ENCODE results near the gene NFYB.

Gene NFYB

GRCh38 chr12:104137902-104138796 is at the start of gene NFYB:
NFYB (minus strand) TSS chr12:104138210; CDS start chr12:104135453, 2,757 bp downstream.
- TF ChIP-seq CTCF (IDR thresholded peaks at IDR 0.05; ENCODE audit: borderline replicate concordance, insufficient read depth, low read depth, low read length): no peak
- H3K4me3 ChIP-seq (ENCODE audit: low read depth, low read length): peak within 1 kb of the TSS; percentile 88

DNA sequence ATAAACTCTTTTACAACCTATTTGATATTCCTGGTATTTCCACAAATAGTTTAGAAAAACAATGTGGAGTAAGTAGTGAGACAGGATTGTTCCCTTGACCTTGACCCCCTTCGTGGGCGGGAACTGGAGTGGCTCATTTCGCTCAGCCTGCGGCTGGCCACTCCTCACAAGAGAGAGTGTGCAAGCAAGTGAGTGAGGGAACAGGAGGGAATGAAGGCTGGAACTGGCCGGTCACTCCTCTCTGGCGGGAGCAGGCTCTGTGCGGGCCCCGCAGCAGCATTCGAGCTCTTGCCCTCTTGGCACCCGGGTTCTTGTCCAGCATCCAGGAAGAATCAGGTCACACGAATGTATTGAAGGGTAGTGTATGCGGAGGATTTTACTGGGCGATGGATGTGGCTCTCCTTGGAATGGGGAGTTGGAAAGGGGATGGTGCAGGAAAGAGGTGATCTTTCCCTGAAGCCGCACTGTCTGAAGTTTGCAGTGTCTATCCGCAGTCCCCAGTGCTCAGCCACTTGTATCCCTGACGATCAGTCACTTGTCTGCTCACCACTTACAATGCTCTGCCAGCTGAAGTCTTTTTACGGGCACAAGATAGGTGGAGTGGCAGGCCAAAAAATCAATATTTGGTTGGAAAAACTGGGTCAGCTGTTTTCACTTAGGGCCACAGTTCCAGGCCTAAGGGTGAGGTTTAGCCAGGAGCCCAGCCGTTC is 49.6 kb upstream of the NFYB start:
- TF ChIP-seq CTCF (IDR thresholded peaks at IDR 0.05; ENCODE audit: borderline replicate concordance, insufficient read depth, low read depth, low read length): no peak
- H3K4me3 ChIP-seq (ENCODE audit: low read depth, low read length): no peak overlapping the region

DNA sequence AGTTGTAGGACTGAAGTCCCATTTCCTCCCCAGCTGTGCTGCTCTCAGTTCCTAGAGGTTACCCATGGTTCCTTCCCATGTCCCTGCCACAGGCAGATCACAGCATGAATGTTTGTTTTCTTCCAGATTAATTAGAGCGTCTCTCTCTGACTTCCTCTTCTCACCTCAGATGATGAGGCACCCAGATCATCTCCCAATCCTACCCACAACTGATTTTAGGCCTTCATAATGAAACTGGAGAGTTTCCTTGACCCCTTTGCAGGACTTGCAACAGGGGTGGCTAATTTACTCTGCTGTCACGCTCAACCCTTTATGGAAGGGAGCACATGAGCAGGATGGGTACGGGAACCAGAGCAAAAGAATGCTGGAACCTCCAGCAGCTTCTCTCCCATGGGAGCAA is 45.4 kb upstream of the NFYB start:
- no peak for TF ChIP-seq CTCF (IDR thresholded peaks at IDR 0.05; ENCODE audit: borderline replicate concordance, insufficient read depth, low read depth, low read length)

GRCh38 chr12:104182621-104183378 is 44.8 kb upstream of the NFYB start:
- no peak for TF ChIP-seq CTCF (IDR thresholded peaks at IDR 0.05; ENCODE audit: borderline replicate concordance, insufficient read depth, low read depth, low read length)
- H3K4me3 ChIP-seq (ENCODE audit: low read depth, low read length): no peak overlapping the region

More for the DNA sequence above, 45.4 kb upstream of the NFYB start:
- H3K4me3 ChIP-seq (ENCODE audit: low read depth, low read length): no peak overlapping the region

- no peak overlapping the region for H3K4me3 ChIP-seq (ENCODE audit: low read depth, low read length)
Measured at GRCh38 chr12:104182144-104182543, 44.1 kb upstream of the NFYB start.

DNA sequence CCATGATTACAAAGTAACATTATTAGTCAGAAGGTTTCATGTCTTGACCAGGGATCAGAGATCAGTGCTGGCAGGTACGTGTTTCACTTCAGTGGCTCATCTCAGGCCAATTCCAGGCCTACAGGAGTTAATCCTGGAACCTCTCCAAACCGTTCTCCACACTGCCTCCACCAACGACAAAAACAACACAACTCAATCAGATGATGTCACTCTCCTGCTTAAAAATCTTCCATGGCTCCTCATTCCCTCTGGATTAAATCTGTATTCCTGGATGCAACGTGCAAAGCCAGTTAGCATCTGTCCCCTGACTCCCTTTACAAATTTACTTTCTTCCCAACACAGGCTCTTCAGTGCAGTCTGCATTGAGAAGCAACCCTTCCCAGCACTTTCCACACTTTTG is 43.3 kb upstream of the NFYB start:
- no peak for TF ChIP-seq CTCF (IDR thresholded peaks at IDR 0.05; ENCODE audit: borderline replicate concordance, insufficient read depth, low read depth, low read length)

More at GRCh38 chr12:104182144-104182543, 44.1 kb upstream of the NFYB start:
- no peak for TF ChIP-seq CTCF (IDR thresholded peaks at IDR 0.05; ENCODE audit: borderline replicate concordance, insufficient read depth, low read depth, low read length)

More for the DNA sequence above, 43.3 kb upstream of the NFYB start:
- no peak overlapping the region for H3K4me3 ChIP-seq (ENCODE audit: low read depth, low read length)
